ENCODE measurements around the gene KCNK4.
A peak's percentile ranks its signal among the peaks of the same experiment; 100 is the strongest.

The KCNK4 gene

DNA sequence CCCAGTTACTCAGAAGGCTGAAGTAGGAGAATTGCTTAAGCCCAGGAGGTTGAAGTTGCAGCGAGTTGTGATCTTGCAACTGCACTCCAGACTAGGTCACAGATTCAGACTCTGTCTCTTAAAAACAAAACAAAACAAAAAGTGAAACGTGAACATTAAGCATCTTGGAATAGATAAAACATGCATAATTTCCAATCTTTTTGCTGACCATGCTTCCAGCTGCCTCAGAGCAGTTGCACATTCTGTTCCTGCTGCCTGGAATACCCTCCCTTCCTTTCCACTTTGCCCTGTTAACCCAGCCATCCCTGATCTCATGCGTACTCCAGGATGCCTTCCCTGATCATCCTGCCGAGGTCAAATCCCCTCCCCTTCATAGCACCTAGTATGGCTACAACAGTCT, 48.2 kb downstream of the KCNK4 start:
- Mint-ChIP-seq H3K4me3 (peak overlapping the region; percentile 91), H3K4me1 (peaks cover 45% of the 10 kb centered on the region), H3K36me3 (peaks cover 7% of the 10 kb centered on the region), H3K27ac (peak overlapping the region; percentile 99), H3K9me3 (no peaks in the 10 kb centered on the region), H3K27me3 (no peaks in the 10 kb centered on the region)
- no peak for DNase-seq (ENCODE audit: low spot score in 2 of 2)
- ATAC-seq (ENCODE audit: low read depth) = no peak

DNA sequence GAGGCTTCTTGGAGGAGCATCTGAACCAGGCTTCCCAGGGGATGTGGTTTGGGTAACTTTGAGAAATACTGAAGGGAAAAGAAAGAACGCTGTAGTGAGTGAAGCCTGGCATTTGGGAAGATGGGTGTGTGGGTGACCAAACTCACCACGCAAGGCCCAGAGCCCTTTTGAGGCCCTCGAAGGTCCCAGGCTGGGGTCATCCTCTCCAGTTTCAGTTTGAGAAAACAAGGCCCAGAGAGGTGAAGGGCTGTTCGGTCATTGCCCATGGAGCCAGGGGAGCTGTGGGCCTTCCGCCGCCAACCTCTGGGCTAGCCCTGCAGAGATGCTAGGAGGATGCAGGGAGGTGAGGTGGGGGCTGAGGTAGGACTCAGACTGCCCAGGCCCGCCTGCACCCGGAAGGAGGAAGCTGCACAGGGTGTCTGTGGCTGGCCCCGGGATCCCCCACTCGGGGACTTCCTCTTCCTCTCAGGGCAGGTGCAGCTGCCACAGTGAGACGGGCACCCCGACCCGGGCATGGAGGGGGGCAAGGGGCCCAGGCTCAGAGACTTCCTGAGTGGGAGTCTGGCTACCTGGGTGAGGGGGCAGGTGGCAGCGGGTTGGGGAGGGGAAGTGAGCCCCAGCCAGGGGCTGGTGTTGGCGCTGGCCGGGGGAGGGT, 48.8 kb downstream of the KCNK4 start, which contains the start of gene CCDC88B:
CCDC88B (plus strand) TSS at position 451 of the 655 bp plus-strand sequence; CDS start at position 514, 63 bp downstream.
- ATAC-seq (ENCODE audit: low read depth) = peak; percentile 83
- Mint-ChIP-seq H3K27ac (peak within 1 kb of the TSS; percentile 99), H3K4me1 (peaks cover 41% of the 10 kb centered on the region), H3K36me3 (peaks cover 7% of the 10 kb centered on the region), H3K4me3 (peak within 1 kb of the TSS; percentile 91), H3K9me3 (no peaks in the 10 kb centered on the region), H3K27me3 (no peaks in the 10 kb centered on the region)
- DNase-seq (ENCODE audit: low spot score in 2 of 2) = peak; percentile 85 to 93

DNA sequence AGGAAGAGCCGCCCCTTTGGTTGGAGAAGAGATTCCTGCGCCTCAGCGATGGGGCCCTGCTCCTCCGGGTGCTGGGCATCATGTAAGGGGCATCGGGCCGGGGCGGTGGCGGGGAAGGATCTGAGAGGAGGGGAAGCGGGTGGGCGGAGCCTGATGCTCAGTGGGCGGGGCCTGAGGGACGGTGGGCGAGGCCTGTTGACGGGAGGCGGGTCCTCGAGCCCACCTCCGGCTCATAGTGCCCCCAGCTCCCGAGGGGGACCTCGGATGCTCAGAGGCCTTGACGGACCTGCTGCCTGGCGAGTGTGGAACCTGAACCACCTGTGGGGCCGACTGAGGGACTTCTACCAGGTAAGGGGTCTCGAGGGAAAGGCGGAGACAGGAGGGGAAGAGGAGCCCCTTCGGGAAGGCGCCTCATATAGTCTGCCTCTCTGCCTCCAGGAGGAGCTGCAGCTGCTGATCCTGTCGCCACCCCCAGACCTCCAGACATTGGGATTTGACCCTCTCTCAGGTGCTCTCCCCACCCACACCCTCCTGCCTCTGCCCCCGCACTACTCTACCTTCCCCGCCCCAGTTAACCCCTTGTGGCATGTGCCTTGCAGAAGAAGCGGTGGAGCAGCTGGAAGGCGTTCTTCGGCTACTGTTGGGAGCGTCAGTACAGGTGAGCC, 49.7 kb downstream of the KCNK4 start:
- H3K36me3 Mint-ChIP-seq = peaks cover 10% of the 10 kb centered on the region
- DNase-seq (ENCODE audit: low spot score in 2 of 2) (peak; percentile 79 to 93), ATAC-seq (ENCODE audit: low read depth) (peak; percentile 45)
- H3K27me3 Mint-ChIP-seq = no peaks in the 10 kb centered on the region
- peak overlapping the region; percentile 91 for H3K4me3 Mint-ChIP-seq
- peaks cover 37% of the 10 kb centered on the region for H3K4me1 Mint-ChIP-seq
- H3K9me3 Mint-ChIP-seq = no peaks in the 10 kb centered on the region
- H3K27ac Mint-ChIP-seq = peak overlapping the region; percentile 99

DNA sequence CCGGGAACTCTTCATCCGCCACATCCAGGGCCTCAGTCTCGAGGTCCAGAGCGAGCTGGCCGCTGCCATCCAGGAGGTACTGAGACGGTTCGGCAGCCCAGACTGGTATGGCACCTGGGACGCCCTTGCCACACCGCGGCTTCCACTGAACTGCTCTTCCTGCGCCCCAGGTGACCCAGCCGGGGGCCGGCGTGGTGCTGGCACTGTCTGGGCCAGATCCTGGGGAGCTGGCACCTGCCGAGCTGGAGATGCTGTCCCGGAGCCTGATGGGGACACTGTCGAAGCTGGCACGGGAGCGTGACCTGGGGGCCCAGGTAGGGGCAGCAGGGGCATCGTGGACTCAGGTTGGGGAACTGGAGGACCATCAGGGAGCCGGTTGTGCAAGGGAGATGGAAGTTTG, 50.3 kb downstream of the KCNK4 start:
- Mint-ChIP-seq H3K27me3 (no peaks in the 10 kb centered on the region), H3K9me3 (no peaks in the 10 kb centered on the region), H3K4me3 (peak overlapping the region; percentile 91), H3K4me1 (peaks cover 38% of the 10 kb centered on the region), H3K36me3 (peaks cover 10% of the 10 kb centered on the region), H3K27ac (peak overlapping the region; percentile 99)
- no peak for DNase-seq (ENCODE audit: low spot score in 2 of 2)
- ATAC-seq (ENCODE audit: low read depth) = no peak

DNA sequence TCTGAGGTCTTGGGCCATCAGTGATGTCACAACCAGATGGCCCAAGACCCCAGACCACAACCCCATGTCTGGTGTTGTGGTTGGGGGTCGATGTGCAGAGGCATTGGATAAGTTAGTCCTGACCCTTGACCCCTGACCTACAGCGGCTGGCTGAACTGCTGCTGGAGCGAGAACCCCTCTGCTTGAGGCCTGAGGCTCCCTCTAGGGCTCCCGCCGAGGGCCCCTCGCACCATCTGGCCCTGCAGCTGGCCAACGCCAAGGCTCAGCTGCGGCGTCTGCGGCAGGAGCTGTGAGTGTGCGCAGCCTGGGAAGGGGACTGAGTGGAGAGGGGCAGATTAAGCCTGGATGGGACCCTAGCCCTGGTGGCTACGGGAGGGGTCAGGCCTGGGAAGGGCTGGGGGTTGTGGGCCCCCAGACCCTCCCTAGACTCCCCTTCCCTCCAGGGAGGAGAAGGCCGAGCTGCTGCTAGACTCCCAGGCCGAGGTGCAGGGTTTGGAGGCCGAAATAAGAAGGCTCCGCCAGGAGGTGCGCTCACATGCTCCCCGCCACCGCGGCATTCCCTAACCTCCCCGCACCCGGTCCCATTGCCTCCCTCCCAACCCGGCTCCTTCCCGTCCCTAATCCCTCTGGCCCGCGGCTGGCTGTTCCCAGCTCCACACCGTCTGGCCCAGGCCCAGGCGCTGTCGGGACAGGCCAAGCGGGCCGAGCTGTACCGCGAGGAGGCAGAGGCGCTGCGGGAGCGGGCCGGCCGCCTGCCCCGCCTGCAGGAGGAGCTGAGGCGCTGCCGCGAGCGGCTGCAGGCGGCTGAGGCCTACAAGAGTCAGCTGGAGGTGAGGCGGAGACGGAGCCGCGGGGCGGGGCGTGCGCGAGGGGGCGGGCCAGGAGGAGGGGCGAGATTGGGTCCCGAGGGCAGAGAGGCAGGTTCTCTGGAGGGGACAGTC, 51.0 kb downstream of the KCNK4 start:
- Mint-ChIP-seq H3K9me3 (no peaks in the 10 kb centered on the region), H3K27me3 (no peaks in the 10 kb centered on the region), H3K4me3 (peak overlapping the region; percentile 61), H3K27ac (peak overlapping the region; percentile 99), H3K4me1 (peaks cover 36% of the 10 kb centered on the region), H3K36me3 (peaks cover 10% of the 10 kb centered on the region)
- ATAC-seq (ENCODE audit: low read depth) = peak; percentile 57
- peak; percentile 91 to 93 for DNase-seq (ENCODE audit: low spot score in 2 of 2)

DNA sequence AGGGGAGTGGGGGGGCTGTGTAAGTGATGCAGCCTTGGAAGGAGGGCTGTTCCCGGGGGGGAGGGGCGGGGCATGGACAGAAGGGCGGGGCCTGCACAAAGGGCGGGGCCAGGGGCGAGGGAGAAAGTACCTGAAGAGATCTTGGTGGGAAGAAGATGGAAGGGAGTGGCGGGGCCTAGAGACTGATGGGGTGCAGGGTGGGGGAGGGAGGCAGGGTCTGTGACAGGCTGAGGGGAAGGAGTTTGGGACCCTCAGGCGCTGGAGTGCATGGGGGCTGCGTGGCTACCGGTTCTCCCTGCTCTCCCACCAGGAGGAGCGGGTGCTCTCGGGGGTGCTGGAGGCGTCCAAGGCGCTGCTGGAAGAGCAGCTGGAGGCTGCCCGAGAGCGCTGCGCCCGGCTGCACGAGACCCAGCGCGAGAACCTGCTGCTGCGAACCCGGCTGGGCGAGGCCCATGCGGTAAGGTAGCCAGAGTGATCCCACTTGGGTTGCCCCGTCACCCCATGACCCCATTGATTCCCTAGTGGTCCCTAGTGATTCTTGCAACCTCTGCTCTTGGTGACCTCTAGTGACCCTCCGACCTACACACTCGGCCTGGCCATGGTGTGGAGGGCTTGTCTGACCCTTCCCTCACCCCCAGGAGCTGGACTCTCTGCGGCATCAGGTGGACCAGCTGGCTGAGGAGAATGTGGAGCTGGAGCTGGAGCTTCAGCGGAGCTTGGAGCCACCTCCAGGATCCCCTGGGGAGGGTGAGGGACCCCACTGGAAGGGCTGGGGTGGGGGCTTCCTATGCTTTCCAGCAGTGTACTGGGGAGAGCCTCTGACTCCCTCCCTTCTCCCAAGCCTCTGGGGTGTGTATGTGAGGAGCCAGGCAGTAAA, 52.0 kb downstream of the KCNK4 start:
- no peak for DNase-seq (ENCODE audit: low spot score in 2 of 2)
- peaks cover 36% of the 10 kb centered on the region for H3K4me1 Mint-ChIP-seq
- H3K4me3 Mint-ChIP-seq = no peak overlapping the region
- H3K27me3 Mint-ChIP-seq = no peaks in the 10 kb centered on the region
- no peak for ATAC-seq (ENCODE audit: low read depth)
- peaks cover 10% of the 10 kb centered on the region for H3K36me3 Mint-ChIP-seq
- H3K9me3 Mint-ChIP-seq = no peaks in the 10 kb centered on the region
- no peak overlapping the region for H3K27ac Mint-ChIP-seq

DNA sequence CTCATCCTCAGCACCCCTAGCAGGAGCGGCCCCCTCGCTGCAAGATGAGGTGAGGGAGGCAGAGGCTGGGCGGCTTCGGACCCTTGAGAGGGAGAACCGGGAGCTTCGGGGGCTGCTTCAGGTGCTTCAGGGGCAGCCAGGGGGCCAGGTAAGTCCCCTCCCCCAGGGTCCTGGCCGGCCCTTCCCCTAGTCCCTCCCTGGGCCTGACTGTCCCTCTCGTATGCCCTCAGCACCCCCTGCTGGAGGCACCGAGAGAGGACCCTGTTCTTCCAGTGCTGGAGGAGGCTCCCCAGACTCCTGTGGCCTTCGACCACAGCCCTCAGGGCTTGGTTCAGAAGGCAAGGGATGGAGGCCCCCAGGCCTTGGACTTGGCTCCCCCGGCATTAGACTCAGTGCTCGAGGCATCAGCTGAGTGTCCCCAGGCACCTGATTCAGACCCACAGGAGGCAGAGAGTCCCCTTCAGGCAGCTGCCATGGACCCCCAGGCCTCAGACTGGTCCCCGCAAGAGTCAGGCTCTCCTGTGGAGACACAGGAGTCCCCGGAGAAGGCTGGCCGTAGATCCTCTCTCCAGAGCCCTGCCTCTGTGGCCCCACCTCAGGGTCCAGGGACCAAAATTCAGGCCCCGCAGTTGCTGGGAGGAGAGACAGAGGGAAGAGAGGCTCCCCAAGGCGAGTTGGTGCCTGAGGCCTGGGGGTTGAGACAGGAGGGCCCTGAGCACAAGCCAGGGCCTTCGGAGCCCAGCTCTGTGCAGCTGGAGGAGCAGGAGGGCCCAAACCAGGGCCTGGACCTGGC, 52.9 kb downstream of the KCNK4 start:
- Mint-ChIP-seq H3K9me3 (no peaks in the 10 kb centered on the region), H3K4me3 (no peak overlapping the region), H3K27ac (no peak overlapping the region), H3K27me3 (no peaks in the 10 kb centered on the region), H3K4me1 (peaks cover 36% of the 10 kb centered on the region), H3K36me3 (peaks cover 10% of the 10 kb centered on the region)
- DNase-seq (ENCODE audit: low spot score in 2 of 2) (no peak), ATAC-seq (ENCODE audit: low read depth) (no peak)

DNA sequence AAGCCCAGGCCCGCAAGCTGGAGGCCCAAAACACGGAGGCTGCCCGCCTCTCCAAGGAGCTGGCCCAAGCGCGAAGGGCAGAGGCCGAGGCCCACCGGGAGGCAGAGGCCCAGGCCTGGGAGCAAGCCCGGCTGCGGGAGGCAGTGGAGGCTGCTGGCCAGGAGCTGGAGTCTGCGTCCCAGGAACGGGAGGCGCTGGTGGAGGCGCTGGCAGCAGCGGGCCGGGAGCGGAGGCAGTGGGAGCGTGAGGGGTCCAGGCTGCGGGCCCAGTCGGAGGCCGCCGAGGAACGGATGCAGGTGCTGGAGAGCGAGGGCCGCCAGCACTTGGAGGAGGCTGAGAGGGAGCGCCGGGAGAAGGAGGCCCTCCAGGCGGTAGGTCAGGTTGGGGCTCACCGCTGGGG, 53.7 kb downstream of the KCNK4 start:
- Mint-ChIP-seq H3K27me3 (no peaks in the 10 kb centered on the region), H3K4me3 (no peak overlapping the region), H3K9me3 (no peaks in the 10 kb centered on the region), H3K4me1 (peaks cover 28% of the 10 kb centered on the region), H3K36me3 (peaks cover 12% of the 10 kb centered on the region), H3K27ac (no peak overlapping the region)
- ATAC-seq (ENCODE audit: low read depth) = no peak
- DNase-seq (ENCODE audit: low spot score in 2 of 2) = no peak

DNA sequence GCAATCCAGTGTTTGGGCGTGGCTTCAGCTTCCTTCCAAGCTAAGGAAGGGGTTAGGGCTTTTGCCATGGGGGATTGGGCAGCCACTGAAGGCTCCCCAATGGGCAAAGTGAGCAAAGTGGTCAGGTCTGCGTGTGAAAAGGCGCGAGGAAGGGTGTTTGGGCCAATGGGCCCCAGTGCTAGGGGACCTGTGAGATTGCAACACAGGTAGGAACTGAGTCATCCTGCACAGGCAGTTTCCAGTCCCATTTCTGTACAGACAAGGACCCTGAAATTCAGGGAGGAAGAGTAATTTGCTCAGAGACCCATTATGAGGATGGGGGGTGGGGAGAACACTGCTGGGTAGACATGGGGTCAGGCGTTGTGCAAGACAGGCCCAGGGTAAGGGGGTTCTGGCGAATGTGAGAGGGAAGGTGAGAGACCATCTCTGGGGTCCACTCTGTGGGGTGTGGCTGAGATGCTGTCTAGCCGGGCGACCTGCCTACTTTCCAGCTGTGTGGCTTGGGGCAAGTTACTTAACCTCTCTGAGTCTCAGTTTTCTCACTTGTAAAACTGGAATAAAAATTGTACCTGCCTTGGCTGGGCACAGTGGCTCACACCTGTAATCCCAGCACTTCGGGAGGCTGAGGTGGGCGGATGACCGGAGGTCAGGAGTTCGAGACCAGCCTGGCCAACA, 56.2 kb downstream of the KCNK4 start:
- H3K9me3 Mint-ChIP-seq = no peaks in the 10 kb centered on the region
- no peak overlapping the region for H3K4me3 Mint-ChIP-seq
- peaks cover 11% of the 10 kb centered on the region for H3K36me3 Mint-ChIP-seq
- ATAC-seq (ENCODE audit: low read depth) (no peak), DNase-seq (ENCODE audit: low spot score in 2 of 2) (no peak)
- no peak overlapping the region for H3K27ac Mint-ChIP-seq
- peaks cover 18% of the 10 kb centered on the region for H3K4me1 Mint-ChIP-seq
- no peaks in the 10 kb centered on the region for H3K27me3 Mint-ChIP-seq

DNA sequence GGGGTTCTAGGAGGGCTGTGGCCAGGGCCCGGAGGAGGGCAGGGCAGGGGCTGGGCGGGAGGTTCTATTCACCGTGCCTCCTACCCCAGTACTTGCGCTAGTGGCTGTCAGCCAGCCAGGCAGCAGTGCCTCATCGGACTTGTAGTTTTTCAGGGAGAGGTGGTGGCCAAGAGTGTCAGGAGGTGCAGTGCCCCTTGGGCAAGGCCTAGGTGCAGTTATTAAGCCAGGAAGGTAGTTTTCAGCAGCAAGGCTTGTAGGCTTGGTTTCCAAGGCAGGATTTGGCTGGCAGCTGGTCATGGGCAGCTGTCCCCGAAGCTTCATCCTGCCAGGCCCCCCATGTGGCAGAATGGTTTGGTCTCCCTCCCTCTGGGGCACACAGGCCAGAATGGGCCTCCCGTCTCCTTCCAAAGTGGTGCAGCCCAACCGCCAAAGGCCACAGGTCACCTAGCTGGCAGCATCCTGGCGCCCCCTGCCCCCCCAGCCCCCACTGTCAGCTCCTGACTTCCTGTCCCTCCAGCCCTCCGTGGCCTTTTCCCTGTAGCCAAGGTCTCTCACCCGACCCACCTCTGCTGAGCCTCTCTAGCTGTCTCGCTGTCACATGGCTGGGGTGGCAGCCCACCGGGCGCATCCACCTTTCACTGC, 57.4 kb downstream of the KCNK4 start:
- ATAC-seq (ENCODE audit: low read depth) = no peak
- Mint-ChIP-seq H3K27ac (no peak overlapping the region), H3K4me3 (no peak overlapping the region)

DNA sequence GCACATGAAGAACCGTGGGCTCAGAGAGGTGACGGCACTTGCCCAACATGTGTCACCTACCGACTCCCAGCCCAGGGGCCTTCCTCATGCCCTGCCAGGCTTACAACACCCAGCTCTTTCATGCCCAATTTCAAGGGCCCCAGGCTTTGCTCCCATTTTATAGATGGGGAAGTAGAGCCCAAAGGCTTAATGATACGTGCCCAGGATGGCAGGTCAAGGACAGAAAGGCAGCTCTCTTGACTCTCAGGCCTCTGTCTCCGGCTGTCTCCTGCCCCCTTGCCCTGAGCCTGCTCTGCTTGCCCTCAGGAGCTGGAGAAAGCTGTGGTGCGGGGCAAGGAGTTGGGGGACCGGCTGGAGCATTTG, 57.9 kb downstream of the KCNK4 start:
- H3K27me3 Mint-ChIP-seq = no peaks in the 10 kb centered on the region
- no peaks in the 10 kb centered on the region for H3K9me3 Mint-ChIP-seq
- no peak overlapping the region for H3K27ac Mint-ChIP-seq
- peaks cover 6% of the 10 kb centered on the region for H3K36me3 Mint-ChIP-seq
- H3K4me1 Mint-ChIP-seq = peaks cover 12% of the 10 kb centered on the region
- ATAC-seq (ENCODE audit: low read depth) (no peak), DNase-seq (ENCODE audit: low spot score in 2 of 2) (no peak)
- no peak overlapping the region for H3K4me3 Mint-ChIP-seq

More for the DNA sequence above, 57.4 kb downstream of the KCNK4 start:
- Mint-ChIP-seq H3K4me1 (peaks cover 12% of the 10 kb centered on the region), H3K9me3 (no peaks in the 10 kb centered on the region), H3K27me3 (no peaks in the 10 kb centered on the region), H3K36me3 (peaks cover 6% of the 10 kb centered on the region)
- DNase-seq (ENCODE audit: low spot score in 2 of 2) = no peak

DNA sequence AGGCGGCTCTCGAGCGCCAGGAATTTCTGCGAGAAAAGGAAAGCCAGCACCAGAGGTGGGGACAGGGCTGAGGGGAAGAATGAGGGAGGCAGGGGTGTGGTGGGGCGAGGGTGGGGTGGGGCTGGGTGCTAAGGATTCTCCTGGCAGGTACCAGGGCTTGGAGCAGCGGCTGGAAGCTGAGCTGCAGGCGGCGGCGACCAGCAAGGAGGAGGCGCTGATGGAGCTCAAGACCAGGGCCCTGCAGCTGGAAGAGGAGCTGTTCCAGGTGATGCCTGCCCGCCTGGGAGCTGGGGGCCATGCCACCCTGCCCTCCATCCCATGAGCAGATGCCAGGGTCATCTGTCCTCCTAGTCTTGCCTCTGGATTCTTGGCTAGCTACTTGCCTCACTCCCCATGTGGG, 58.3 kb downstream of the KCNK4 start:
- ATAC-seq (ENCODE audit: low read depth) (no peak), DNase-seq (ENCODE audit: low spot score in 2 of 2) (no peak)
- no peak overlapping the region for H3K27ac Mint-ChIP-seq
- H3K27me3 Mint-ChIP-seq = no peaks in the 10 kb centered on the region
- H3K9me3 Mint-ChIP-seq = no peaks in the 10 kb centered on the region
- H3K4me3 Mint-ChIP-seq = no peak overlapping the region
- peaks cover 6% of the 10 kb centered on the region for H3K36me3 Mint-ChIP-seq
- H3K4me1 Mint-ChIP-seq = peaks cover 12% of the 10 kb centered on the region
